LHCN-M2 (cell line): ENCODE measurements around the gene HNRNPDL. TPM values are rescaled to one million over a fixed set of nuclear protein-coding genes. Genes with fewer than 3 reads are reported as not detected.
"Not testable (repeated sequence)": the region's sequence is repeated elsewhere in the genome, so short reads cannot be mapped to it uniquely, and the experiment has no call there.

Source experiments
- DNase-seq: peaks from one replicate; pipeline ENCODE4 v3.0.0-alpha.2; 2012; ENCODE audit warnings: low read depth
- total RNA-seq: library from RNA; depleted of rRNA; stranded (reverse); fragments of >200 nt; gene quantifications from 2 replicates; pipeline ENCODE4 v1.2.3, GENCODE V29; 2014

HNRNPDL gene
- total RNA-seq, 1 experiment from 2014 or later, result 249 TPM

DNA sequence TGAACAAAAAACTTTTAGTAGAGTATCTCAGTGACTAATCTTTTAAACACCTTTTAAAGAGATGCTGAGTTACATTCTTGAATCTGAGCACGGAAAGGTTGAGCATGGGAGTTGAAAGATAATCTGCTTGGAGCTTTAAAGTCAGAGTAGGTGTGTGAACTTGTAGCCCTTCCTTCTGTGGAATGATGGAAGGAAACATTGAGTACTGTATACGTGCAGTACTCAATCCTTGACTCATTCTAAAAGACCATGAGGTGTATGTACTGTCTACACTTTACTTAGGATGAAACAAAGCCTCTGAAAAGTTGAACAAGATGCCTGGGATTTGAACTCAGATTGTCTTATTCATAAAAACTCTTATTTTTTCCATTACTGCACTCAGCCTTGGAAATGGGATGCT, 3.5 kb upstream of the HNRNPDL start:
- DNase-seq, result no peak

DNA sequence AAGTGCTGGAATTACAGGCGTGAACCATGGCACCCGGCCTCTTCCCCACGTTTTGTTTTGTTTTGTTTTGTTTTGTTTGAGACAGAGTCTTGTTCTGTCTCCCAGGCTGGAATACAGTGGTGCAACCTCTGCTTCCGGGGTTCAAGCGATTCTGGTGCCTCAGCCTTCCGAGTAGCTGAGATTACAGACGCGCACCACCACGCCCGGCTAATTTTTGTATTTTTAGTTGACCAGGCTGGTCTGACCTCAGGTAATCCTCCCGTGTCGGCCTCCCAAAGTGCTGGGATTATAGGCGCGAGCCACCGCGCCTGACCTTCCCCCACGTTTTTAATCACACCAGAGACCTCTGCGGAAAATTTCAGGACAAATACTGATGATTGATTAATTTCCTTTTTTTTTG, 2.3 kb upstream of the HNRNPDL start:
- DNase-seq, result no peak

DNA sequence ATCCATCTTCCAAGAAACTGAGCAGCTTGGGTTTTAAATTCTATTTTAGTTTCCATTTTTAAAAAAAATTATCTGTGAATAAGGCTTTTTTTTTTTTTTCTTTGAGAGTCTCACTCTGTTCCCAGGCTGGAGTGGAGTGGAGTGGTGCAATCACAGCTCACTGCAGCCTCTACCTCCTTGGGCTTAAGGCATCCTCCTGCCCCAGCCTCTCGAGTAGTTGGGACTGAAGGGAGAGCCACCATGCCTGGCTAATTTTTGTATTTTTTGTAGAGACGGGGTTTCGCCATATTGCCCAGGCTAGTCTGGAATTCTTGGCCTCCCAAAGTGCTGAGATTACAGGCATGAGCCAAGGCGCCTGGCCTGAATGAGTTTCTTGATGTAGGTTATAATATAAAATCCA, 1.6 kb upstream of the HNRNPDL start:
- DNase-seq, result no peak

DNA sequence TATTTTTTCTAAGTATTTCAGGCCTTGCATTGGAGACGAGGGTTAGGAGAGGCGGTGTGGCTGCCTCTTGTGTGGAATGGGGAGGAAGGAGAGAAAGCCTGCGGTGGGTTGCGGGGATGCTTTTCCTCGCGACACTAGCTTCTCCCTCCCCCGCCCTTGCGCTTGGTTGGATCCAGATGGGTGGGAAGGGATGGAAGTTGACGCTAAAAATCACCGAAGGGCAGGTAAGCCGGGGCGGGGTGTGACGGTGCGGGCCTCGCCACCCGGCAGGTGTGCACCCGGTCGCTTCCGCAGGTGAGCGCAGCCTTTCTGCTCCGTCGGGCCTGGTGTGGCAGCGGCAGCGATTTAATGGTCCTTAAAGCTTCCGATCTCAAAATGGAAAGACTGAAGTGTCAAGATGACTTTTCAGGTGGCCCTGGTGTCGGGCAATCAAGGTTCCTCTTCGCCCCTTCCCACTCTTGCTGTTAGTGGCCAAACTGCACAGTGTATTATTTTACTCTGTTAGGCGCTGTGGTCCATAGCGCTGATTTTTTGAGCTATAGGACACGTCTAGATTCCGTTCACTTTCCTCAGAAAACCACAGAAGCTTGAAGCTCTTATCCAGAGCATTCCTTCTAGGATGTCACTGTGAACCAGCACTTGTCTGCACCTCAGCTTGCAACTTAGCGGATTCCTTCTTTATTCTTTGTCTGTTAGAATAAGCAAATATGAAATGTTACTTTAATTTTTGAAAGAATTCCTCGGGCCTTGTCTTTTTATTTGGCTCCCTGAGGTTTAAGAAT, 893 bp upstream of the HNRNPDL start:
- DNase-seq, result no peak

DNA sequence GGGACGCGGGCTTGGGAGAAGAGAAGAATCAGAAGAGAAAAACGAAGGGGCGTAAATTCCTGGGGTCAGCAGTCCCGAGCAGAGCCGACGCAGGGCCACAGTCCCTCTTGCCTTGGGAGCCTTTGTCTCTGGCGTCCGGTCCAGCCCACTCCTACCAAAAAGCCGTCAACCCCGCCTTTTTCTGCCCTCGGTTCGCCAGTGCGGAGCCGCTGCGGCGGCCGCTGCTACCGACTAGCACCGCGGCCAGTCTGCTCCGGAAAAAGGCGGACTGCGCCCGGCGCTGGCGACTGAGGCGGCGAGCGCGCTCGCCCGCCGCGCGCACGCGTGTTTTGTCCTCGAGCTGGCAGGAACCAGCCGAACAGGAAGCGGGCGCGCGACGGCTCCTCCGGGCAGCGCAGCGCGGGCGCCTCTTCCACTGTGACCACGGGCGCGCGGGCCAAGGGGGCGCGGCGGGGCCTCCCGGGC, 502 bp downstream of the HNRNPDL start:
- DNase-seq, result no peak

DNA sequence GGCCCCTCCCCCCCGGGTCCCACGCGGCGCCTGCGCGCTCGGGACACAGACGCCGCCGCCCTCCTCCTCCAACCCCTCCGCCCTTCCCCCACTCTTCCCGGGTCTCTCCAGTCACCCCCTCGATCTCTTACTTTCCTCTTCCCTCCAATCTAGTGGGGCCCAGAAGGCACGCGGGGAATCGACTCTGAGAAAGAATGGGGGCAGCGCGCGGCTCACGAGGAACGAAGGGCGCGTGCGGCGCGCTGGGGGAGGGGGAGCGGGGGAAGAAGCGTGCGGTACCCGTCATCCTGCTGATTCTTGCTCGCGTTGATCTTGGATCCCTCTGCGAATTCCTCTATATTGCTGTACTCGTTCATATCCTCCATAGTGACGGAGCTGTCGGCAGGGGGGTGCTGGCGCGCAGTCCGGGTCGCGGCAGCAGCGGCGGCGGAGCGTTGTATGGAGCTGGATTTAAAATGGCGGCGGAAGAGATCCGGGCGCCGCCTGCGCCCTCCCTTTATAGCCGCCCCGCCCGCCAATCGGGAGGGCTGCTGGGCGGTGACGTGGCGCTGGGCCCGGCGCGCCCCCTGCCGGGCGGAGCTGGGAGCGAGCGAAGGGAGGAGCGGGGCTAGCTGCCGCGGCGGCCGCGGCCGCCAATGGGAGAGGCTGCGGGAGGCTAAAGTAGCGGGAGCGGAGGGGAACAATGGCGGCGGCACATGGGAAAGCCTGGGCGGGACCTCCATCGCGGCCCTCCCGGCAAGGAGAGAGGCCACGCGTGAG, 1.1 kb downstream of the HNRNPDL start:
- peak; percentile 87 for DNase-seq

DNA sequence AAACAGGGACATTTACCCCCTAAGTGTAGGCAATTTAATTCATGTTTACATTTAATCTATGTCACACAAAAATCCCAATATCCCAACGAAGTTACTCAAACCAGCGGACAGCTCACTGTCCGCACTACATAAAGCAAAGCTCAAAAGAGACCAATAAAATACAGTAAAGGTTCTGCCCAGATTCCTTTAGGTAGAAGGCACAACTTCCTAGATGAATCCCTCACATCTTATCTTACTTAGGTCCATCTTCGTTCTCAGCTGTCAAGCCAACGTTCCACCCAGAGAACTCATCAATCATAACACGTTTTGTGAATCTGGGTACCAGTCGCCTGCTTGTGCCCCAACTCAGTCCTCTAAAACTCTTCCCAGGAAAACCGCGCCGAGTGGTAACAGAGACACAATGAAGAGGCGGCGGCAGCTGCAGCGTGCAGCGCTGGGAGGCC, 1.7 kb downstream of the HNRNPDL start:
- DNase-seq, result no peak

DNA sequence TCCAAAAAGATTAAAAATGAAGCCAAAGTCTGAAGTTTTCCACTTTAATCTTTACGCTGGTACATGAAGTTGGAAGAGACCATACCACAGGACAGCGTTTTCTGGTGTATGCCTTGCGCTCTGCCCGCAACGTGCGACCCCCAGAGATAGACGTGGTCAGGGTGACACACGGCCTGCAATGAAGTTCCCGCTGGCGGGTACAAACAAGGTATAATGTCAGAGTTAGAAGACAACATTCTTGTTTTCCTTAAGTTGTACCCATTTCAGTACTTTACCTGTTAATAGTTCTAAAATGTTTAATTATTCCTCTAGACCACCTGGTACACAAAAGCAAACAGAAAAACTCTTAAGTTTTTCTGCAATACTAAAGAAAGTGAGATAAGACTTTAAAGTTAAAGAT, 4.8 kb downstream of the HNRNPDL start:
- DNase-seq, result no peak

DNA sequence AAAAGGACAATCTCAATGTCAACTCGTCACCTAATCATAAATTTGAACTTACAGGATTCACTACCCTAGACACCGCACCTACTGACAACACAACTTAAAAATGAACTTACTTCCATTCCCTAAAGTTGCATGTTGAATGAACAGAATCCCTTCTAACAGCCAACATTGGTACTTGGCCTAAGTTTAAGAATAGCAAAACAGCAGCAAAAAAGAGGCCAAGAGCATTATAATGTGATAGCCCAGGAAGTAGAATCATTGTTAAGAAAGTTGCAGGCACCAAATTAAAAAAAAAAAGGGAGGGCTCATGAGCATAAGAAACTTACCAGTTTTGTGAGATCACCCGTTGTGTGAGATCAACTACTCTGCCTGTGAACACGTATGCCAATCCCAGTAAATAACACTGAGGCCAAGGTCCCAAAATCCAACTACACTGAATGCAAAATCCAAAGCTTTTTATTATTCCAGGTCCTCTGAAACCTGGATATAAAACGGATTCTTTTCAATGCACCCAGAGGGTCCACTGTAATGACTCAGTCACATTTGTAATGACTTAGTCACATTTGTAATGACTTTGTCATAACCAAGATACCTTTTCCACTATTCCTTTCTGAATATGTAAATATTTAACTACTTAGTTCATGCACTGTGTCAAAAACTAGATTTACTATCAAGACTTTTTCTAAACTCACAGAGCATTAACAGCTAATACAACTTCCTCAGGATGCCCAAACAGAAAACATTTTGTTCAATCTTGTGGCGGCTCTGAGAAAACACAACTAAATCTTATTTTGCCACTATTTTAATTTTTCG, 6.8 kb downstream of the HNRNPDL start:
- peak; percentile 51 for DNase-seq

DNA sequence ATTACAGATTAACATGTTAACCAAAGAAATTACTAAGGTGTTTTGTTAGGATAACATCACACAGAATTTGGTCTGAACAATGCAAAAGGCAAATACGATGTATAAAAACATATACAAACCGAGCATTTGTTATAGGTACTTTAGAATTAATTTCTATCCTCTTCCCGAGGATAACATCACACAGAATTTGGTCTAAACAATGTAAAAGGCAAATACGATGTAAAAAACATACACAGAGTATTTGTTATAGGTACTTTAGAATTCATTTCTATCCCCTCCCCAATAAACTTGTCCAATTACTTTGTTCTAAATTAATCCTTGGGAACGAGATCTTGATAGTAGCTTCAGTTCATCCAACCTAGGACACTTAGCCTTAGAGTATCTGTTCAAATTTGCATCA, 7.6 kb downstream of the HNRNPDL start:
- DNase-seq, result no peak

DNA sequence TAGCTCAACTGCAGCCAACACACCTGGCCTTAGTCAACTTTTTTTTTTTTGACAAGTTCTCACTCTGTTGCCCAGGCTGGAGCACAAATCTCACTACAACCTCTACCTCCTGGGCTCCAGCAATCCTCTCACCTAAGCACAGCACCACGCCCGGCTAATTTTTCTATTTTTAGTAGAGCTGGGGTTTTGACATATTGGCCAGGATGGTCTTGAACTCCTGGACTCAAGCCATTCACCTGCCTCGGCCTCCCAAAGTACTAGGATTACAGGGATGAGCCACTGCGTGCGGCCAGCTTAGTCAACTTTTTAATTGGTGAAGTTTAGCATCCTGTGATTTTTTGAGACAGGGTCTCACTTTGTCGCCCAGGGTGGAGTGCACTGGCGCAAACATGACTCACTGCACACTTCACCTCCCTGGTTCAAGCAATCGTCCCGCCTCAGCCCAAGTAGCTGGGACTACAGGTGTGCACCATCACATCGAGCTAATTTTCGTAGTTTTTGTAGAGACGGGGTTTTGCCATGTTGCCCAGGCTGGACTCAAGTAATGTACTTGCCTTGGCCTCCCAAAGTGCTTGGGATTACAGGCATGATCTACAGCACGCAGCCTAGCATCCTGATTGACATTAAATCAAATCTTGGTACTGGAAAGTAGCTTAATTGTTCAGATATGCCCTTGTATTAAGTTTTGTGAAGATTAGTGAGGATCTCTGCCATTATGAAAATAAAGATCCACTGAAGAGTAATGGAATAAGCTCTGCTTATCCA, 8.3 kb downstream of the HNRNPDL start:
- DNase-seq, result no peak

DNA sequence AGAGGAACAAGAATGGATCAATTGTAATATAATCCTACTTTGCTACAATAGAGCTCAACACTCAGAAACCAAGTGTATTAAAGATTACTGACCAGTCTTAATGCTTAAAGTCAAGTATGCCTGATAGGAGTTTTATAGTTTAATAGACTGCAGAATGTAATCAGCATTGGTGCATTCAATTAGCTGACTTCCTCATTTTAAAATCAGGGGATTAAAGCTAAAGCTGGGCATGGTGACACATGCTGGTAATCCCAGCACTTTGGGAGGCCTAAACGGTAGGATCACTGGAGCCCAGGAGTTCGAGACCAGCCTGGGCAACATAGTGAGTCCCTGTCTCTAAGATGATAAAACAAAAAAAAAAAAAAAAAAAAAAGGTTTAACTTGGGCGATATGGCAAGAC, 10.8 kb downstream of the HNRNPDL start:
- DNase-seq, result no peak

DNA sequence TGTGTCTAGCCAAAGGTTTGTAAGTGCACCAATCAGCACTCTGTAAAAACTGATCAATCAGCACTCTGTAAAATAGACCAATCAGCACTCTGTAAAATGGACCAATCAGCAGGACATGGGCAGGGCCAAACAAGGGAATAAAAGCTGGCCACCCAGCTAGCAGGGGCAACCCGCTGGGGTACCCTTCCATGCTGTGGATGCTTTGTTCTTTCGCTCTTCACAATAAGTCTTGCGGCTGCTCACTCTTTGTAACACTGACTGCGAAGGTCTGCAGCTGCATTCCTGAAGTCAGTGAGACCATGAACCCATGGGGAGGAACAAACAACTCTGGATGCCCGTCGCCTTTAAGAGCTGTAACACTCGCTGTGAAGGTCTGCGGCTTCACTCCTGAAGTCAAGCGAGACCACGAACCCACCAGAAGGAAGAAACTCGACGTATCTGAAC, 14.3 kb downstream of the HNRNPDL start:
- DNase-seq, result no peak

DNA sequence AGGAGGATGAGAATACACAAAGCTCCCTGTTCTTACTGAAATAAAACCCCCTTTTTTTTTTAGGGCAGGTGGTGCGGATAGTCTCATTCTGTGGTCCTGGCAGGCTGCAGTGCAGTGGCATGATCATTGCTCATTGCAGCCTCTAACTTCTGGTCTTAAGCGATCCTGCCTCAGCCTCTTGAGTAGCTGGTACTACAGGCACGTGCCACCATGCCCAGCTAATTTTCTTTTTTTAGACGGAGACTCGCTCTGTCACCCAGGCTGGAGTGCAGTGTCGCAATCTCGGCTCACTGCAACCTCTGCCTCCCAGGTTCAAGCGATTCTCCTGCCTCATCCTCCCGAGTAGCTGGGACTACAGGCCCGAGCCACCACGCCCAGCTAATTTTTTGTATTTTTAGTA, 15.2 kb downstream of the HNRNPDL start:
- not testable (repeated sequence) for DNase-seq

DNA sequence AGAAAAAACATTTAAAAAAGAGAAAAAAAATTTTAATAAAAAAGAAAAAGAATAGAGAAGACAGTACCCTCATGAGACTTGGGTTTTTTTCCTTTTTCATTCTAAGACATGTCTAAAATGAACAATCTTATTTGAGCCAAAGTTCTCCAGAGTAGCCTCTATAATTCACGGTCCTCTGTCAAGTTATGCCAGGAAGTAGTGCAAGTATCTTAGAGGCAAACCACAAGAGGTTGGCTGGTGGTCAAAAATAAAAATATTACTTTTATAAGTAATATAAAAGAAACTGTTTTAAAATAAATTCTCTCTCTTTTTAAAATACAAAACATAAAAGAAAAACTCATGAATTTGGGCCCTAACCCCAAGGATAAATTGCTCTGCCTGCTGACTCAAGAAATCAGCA, 26.5 kb downstream of the HNRNPDL start:
- no peak for DNase-seq

DNA sequence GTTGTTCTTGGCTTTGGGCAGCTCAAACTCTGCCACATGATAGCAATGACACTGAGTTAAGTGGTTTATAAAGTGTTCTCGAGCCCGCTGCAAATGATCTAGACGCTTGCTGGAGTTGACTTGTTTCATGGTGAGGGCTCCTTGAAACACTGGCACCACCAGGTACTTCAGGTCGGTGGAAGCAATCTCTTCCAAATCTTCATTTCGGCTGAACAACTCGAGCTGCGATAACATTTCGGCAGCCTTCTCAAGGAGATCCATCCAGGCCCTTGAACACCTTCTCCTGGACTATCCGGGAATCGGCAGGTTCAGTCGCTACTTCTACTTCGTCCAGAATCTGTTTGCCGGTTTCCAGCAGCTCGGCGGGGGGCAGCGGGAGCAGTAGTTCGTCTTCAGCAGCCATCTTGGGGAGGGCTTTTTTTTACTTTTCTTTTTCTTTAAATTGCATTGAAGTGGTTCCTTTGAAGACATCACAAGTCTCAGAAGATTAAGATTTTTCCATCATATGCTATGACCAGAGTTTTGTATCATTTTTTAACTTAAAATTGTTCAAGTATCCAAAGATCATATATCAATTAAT, 28.0 kb downstream of the HNRNPDL start:
- no peak for DNase-seq

DNA sequence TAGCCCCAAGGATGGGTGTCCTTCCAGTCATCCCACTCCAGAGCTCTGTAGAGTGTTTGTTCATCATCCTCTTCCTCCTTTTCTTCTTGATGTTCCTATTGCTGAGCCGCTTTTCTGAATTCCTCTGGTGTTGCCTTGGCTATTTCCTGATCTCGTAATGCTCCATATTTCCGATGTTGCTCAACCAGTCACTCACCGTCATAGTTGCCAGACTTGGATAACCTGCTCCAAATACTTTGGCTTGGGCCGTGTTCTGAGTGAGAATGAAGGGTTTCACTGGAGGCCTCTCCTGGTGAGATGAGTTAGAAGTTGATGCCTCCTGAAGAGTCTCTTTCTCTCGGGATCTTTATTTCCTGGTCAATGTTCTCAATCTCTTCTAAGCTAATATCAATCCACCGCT, 28.7 kb downstream of the HNRNPDL start:
- no peak for DNase-seq

DNA sequence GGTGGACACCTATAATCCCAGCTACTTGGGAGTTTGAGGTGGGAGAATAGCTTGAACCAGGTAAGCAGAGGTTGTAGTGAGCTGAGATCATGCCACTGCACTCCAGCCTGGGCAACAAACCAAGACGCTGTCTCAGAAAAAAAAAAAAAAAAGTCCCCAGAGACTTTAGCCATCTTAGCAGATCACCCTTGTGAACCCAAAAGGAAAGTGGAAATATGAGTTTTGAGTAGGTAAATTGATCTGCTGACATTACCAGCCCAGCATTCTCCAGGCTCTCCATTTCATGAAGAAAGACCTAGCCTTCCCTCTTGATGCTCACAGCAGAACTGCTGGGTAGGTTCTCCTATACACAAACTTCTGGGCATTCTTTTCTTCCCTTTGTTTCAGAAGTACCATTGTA, 32.0 kb downstream of the HNRNPDL start:
- no peak for DNase-seq

DNA sequence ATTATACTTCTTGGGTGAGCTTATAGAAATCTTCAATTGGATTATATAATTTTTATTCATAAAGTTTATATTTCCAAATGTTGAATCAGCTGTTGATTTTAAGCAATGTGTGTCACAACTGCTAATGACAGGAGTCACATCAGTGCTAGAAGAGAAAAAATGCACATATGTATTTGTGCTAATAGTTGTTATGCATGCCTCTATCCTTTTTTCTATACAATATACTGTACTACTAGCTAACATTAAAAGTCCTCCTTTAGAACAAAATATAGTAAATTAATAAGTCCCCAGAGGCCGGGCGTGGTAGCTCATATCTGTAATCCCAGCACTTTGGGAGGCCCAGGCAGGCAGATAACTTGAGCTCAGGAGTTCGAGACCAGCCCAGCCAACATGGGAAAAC, 32.7 kb downstream of the HNRNPDL start:
- no peak for DNase-seq

DNA sequence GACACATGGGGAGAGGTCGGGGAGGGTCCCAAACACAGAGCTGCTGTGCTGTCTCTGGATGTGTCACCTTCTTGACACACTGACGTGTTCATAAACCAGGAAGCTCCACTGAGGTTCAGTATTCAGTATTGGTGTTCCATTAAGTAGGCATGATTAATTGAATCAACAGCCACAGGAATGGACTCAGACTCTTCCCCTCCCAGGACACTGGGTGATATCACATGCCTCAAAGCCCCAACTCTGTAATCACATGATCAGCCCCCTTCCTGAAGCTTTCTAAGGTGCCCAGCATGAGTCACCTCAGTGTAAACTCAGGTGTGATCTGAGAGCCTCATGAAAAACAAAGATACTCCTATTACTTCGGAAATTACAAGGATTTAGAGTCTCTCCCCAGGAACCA, 35.4 kb downstream of the HNRNPDL start:
- no peak for DNase-seq

DNA sequence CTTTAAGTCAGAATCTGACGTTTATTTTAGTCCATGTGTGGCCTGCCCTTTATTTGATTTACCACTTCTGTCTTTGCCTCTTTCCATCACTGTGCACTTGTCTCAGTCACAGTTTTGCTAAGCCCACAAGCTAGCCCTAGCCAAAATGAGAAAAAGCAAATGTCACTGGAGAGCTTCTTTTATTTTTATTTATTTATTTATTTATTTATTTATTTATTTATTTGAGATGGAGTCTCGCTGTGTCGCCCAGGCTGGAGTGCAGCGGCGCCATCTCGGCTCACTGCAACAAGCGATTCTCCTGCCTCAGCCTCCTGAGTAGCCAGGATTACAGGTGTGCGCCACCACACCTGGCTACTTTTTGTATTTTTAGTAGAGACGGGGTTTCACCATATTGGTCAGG, 40.2 kb downstream of the HNRNPDL start:
- not testable (repeated sequence) for DNase-seq
